Tibial nerve (tissue), 4 donors: ENCODE measurements around the gene GPC3.

Source experiments
- EP300 ChIP-seq, 2 donors: sonication (generic); formaldehyde crosslinking; IDR thresholded peaks; one replicate each; pipeline ENCODE4 v1.6.1; 2017; ENCODE audit warnings: antibody characterized with exemption in 2 of 2, mild to moderate bottlenecking in 1 of 2
- POLR2A ChIP-seq, 2 donors: fragments of 450-650 bp; IDR thresholded peaks; one replicate each; pipeline ENCODE4 v1.6.1; 2017; ENCODE audit warnings: antibody characterized with exemption in 2 of 2, mild to moderate bottlenecking in 2 of 2, moderate library complexity in 2 of 2
- TF ChIP-seq, protein P1 (sequence below), 5 experiments: fragments of 200-600 bp in 3 of 5; fragments of 450-650 bp in 2 of 5; sonication (generic) in 3 of 5; IDR thresholded peaks; one replicate each; pipeline ENCODE4 v1.5.1; 2016 to 2019; ENCODE audit warnings: antibody characterized with exemption in 5 of 5, mild to moderate bottlenecking in 3 of 5, moderate library complexity in 2 of 5

DNA sequence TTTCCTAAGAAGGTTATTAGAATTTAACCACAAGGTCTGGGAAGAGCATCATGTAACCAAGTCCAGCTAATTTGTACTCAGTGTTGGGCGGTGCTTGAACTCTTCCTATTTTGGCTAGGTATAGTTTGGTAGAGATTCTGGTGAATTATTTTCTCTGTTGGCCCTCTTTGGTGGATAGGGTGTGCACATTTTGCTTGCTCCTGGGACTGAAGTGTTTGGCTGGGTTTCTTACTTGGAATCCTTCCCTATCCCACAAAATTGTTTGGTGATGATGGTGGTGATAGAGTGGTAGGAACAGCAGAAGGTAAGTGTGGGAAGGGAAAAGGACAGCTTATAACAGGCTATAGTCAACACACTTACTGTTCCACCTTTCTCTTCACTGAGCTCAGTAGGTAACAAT lies 375.3 kb downstream of the GPC3 start:
- TF ChIP-seq, protein P1, sequence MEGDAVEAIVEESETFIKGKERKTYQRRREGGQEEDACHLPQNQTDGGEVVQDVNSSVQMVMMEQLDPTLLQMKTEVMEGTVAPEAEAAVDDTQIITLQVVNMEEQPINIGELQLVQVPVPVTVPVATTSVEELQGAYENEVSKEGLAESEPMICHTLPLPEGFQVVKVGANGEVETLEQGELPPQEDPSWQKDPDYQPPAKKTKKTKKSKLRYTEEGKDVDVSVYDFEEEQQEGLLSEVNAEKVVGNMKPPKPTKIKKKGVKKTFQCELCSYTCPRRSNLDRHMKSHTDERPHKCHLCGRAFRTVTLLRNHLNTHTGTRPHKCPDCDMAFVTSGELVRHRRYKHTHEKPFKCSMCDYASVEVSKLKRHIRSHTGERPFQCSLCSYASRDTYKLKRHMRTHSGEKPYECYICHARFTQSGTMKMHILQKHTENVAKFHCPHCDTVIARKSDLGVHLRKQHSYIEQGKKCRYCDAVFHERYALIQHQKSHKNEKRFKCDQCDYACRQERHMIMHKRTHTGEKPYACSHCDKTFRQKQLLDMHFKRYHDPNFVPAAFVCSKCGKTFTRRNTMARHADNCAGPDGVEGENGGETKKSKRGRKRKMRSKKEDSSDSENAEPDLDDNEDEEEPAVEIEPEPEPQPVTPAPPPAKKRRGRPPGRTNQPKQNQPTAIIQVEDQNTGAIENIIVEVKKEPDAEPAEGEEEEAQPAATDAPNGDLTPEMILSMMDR (IDR thresholded peaks at IDR 0.05), result no peak
- TF ChIP-seq EP300 (IDR thresholded peaks at IDR 0.05) (no peak), POLR2A (IDR thresholded peaks at IDR 0.05) (no peak)
